HEK293 (cell line): ENCODE measurements around the gene RNF215.

Experiments
- ZBTB21 ChIP-seq: fragments of 450-650 bp; formaldehyde crosslinking; IDR thresholded peaks from 2 replicates; pipeline ENCODE4 v1.5.1; 2017; ENCODE audit warnings: missing biosample characterization, missing genetic modification characterization
- ZNF114 ChIP-seq: fragments of 450-650 bp; formaldehyde crosslinking; IDR thresholded peaks from 2 replicates; pipeline ENCODE4 v1.5.0; 2017; ENCODE audit warnings: missing biosample characterization, missing genetic modification characterization
- ZNF274 ChIP-seq, 2 experiments: fragments of 200-500 bp in 1 of 2; fragments of 450-650 bp in 1 of 2; sonication (Bioruptor generic) in 1 of 2; formaldehyde crosslinking in 1 of 2; IDR thresholded peaks; 2 replicates each; pipeline versions ENCODE4 v1.5.1 to v1.6.1; 2014 to 2016; ENCODE audit warnings: borderline replicate concordance in 1 of 2, inconsistent platforms in 1 of 2, low read length in 1 of 2, missing biosample characterization in 1 of 2, missing genetic modification characterization in 1 of 2
- ZNF664 ChIP-seq: fragments of 450-650 bp; formaldehyde crosslinking; IDR thresholded peaks from 2 replicates; pipeline ENCODE4 v1.5.1; 2016; ENCODE audit warnings: missing biosample characterization, missing genetic modification characterization
- TF ChIP-seq, protein P1 (sequence below): fragments of 450-650 bp; IDR thresholded peaks from 2 replicates; pipeline ENCODE4 v1.5.1; 2018; ENCODE audit warnings: missing biosample characterization, mild to moderate bottlenecking, missing genetic modification characterization
- TF ChIP-seq, protein P2 (sequence below): fragments of 450-650 bp; formaldehyde crosslinking; IDR thresholded peaks from 2 replicates; pipeline ENCODE4 v1.5.1; 2016; ENCODE audit warnings: missing biosample characterization, missing genetic modification characterization
- TF ChIP-seq, protein P3 (sequence below): fragments of 450-650 bp; formaldehyde crosslinking; IDR thresholded peaks from 2 replicates; pipeline ENCODE4 v1.5.1; 2016; ENCODE audit warnings: missing biosample characterization, missing genetic modification characterization

DNA sequence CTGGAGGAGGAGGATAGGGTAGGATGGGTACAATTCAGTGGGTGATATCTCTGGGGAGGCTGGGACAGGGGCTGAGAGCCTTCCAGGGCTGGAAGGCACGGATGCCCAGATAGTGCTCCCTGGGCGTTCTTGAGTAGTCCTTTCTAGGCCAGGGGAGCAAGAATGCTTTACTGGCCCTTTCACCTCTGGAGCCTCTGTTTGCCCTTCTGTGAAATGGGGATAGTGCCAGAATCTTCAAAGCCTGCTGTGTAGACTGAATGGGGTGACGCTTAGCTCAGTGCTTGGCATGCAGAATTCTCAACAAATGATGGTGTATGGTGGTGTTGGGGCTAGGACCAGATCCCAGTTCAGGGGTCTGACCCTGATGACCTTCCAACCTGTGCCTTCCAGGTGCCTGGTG is 46.0 kb upstream of the RNF215 start:
- TF ChIP-seq, protein P1, sequence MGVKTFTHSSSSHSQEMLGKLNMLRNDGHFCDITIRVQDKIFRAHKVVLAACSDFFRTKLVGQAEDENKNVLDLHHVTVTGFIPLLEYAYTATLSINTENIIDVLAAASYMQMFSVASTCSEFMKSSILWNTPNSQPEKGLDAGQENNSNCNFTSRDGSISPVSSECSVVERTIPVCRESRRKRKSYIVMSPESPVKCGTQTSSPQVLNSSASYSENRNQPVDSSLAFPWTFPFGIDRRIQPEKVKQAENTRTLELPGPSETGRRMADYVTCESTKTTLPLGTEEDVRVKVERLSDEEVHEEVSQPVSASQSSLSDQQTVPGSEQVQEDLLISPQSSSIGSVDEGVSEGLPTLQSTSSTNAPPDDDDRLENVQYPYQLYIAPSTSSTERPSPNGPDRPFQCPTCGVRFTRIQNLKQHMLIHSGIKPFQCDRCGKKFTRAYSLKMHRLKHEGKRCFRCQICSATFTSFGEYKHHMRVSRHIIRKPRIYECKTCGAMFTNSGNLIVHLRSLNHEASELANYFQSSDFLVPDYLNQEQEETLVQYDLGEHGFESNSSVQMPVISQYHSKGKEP, result no peak
- TF ChIP-seq ZBTB21, result no peak
- no peak for TF ChIP-seq ZNF274 (IDR thresholded peaks at IDR 0.05; ENCODE audit: low read length)
- TF ChIP-seq ZNF274 (tag by site-specific recombination; IDR thresholded peaks at IDR 0.05; ENCODE audit: borderline replicate concordance), result no peak
- TF ChIP-seq, protein P2, sequence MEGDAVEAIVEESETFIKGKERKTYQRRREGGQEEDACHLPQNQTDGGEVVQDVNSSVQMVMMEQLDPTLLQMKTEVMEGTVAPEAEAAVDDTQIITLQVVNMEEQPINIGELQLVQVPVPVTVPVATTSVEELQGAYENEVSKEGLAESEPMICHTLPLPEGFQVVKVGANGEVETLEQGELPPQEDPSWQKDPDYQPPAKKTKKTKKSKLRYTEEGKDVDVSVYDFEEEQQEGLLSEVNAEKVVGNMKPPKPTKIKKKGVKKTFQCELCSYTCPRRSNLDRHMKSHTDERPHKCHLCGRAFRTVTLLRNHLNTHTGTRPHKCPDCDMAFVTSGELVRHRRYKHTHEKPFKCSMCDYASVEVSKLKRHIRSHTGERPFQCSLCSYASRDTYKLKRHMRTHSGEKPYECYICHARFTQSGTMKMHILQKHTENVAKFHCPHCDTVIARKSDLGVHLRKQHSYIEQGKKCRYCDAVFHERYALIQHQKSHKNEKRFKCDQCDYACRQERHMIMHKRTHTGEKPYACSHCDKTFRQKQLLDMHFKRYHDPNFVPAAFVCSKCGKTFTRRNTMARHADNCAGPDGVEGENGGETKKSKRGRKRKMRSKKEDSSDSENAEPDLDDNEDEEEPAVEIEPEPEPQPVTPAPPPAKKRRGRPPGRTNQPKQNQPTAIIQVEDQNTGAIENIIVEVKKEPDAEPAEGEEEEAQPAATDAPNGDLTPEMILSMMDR (tag by site-specific recombination), result no peak
- no peak for TF ChIP-seq ZNF114 (tag by site-specific recombination)
- TF ChIP-seq, protein P3, sequence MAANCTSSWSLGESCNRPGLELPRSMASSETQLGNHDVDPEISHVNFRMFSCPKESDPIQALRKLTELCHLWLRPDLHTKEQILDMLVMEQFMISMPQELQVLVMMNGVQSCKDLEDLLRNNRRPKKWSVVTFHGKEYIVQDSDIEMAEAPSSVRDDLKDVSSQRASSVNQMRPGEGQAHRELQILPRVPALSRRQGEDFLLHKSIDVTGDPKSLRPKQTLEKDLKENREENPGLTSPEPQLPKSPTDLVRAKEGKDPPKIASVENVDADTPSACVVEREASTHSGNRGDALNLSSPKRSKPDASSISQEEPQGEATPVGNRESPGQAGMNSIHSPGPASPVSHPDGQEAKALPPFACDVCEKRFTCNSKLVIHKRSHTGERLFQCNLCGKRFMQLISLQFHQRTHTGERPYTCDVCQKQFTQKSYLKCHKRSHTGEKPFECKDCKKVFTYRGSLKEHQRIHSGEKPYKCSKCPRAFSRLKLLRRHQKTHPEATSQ, result no peak
- TF ChIP-seq ZNF664 (tag by site-specific recombination), result no peak
